Measurements from ENCODE around the gene SLC8A1.

SLC8A1 gene

GRCh38 chr2:40300391-40300790 lies 151.5 kb downstream of the SLC8A1 start:
- no peak for DNase-seq

- no peak for DNase-seq
These were observed 152.1 kb downstream of the SLC8A1 start for GRCh38 chr2:40299781-40300180.

- DNase-seq, result no peak
These were observed 152.7 kb downstream of the SLC8A1 start for GRCh38 chr2:40299173-40299572.

- no peak for DNase-seq
These were observed 153.9 kb downstream of the SLC8A1 start for GRCh38 chr2:40298026-40298425.

GRCh38 chr2:40292291-40292690 lies 159.6 kb downstream of the SLC8A1 start:
- no peak for DNase-seq

- DNase-seq, result no peak
These were observed 162.0 kb downstream of the SLC8A1 start for GRCh38 chr2:40289771-40290404.

GRCh38 chr2:40287773-40288172 lies 164.1 kb downstream of the SLC8A1 start:
- no peak for DNase-seq

- no peak for DNase-seq
These were observed 164.7 kb downstream of the SLC8A1 start for GRCh38 chr2:40287195-40287594.

- DNase-seq, result no peak
These were observed 165.2 kb downstream of the SLC8A1 start for GRCh38 chr2:40286721-40287120.

GRCh38 chr2:40285391-40285790 lies 166.5 kb downstream of the SLC8A1 start:
- no peak for DNase-seq

- no peak for DNase-seq
These were observed 167.1 kb downstream of the SLC8A1 start for GRCh38 chr2:40284797-40285196.

GRCh38 chr2:40283111-40283909 lies 168.6 kb downstream of the SLC8A1 start:
- DNase-seq, result no peak

- DNase-seq, result no peak
These were observed 169.5 kb downstream of the SLC8A1 start for GRCh38 chr2:40282428-40282827.

- no peak for DNase-seq
These were observed 170.6 kb downstream of the SLC8A1 start for GRCh38 chr2:40281021-40281940.

- DNase-seq, result no peak
These were observed 172.4 kb downstream of the SLC8A1 start for GRCh38 chr2:40279482-40279881.

- DNase-seq, result no peak
These were observed 172.9 kb downstream of the SLC8A1 start for GRCh38 chr2:40279001-40279400.

GRCh38 chr2:40276076-40276475 lies 175.8 kb downstream of the SLC8A1 start:
- DNase-seq, result no peak

- no peak for DNase-seq
These were observed 177.6 kb downstream of the SLC8A1 start for GRCh38 chr2:40274270-40274669.

GRCh38 chr2:40273734-40274182 lies 178.1 kb downstream of the SLC8A1 start:
- DNase-seq, result no peak

GRCh38 chr2:40271094-40271493 lies 180.8 kb downstream of the SLC8A1 start:
- DNase-seq, result no peak

- no peak for DNase-seq
These were observed 181.5 kb downstream of the SLC8A1 start for GRCh38 chr2:40270372-40270771.

GRCh38 chr2:40268566-40268965 lies 183.3 kb downstream of the SLC8A1 start:
- no peak for DNase-seq

- no peak for DNase-seq
These were observed 185.7 kb downstream of the SLC8A1 start for GRCh38 chr2:40266201-40266600.
